Measurements from ENCODE around the gene ADARB1. TPM values are rescaled to one million over a fixed set of nuclear protein-coding genes. Genes with fewer than 3 reads are reported as not detected.

The ADARB1 gene
- polyA plus RNA-seq, 3 donors from 2014 or later = 3.0 to 4.5 (median 3.4) TPM

DNA sequence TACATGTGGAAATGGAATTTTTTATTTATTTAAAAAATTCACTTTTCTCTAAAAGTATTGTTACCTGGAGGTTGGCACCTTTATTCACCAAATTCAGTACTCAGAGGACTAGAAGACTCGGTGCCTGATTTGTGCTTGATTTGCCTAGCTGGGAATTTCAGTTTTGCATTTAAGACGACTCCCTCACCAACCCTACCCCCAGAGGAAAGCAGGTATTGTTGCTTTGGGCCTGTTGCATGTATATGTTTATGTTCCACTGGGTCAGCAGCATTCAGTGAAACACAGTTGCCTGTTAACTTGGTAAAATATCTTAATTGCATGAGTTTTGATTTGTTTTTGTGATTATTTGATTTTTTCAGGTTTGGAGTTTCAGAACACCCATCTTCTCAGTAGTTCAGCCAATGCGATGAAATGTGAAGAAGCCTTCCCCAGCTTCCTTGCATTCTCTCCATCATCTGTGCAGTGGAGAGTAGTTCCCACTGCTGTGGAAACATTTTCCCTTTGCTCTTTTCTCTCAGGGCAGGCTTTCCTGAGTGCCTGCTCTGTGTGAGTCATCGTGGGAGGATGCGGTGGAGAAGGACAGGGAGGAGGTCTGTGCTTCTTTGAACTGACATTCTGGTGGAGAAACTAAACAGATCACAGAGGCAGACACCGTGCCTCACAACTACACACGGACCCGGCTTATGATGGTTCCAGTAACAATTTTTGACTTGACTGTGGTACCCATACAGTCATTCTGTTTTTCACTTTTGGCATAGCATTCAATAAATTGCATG is 6.4 kb downstream of the ADARB1 start:
- H3K36me3 Mint-ChIP-seq = no peaks in the 10 kb centered on the region
- H3K4me3 Mint-ChIP-seq = peak overlapping the region in 1 of 5 donors; percentile 32
- peaks cover 0 to 10% (median 7%) of the 10 kb centered on the region in 3 donors for H3K27me3 Mint-ChIP-seq (ENCODE audit: low read depth in 3 of 3)
- H3K9me3 Mint-ChIP-seq = no peaks in the 10 kb centered on the region
- H3K4me1 Mint-ChIP-seq = peaks cover 74 to 76% of the 10 kb centered on the region in 2 donors
- no peak for DNase-seq
- peak overlapping the region in 5 of 6 donors; percentile 25 to 71 (median 41) for H3K27ac Mint-ChIP-seq

DNA sequence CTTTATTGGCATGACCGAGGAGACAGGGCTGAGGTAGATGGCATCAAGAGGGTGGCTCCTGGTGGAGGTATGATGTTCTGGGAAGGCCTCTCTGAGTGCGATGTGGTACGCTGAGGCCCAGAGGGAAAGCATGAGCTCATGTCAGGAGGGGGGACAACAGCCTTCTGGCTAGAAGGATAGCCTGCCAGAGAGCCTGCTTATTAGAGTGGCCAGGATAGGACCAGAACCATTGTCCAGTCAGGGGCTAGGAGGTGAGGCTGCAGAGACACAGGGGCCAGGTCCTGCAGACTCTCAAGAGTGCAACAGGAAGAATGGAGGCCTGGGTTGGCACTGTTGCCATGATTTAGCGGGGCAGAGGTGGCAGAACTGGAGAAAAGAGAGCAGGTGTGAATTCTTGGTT is 7.3 kb downstream of the ADARB1 start:
- H3K27ac Mint-ChIP-seq = peak overlapping the region in 3 of 6 donors; percentile 22 to 52 (median 25)
- H3K27me3 Mint-ChIP-seq (ENCODE audit: low read depth in 3 of 3) = peaks cover 0 to 9% (median 2%) of the 10 kb centered on the region in 3 donors
- H3K9me3 Mint-ChIP-seq = no peaks in the 10 kb centered on the region
- no peaks in the 10 kb centered on the region for H3K36me3 Mint-ChIP-seq
- H3K4me1 Mint-ChIP-seq = peaks cover 74 to 76% of the 10 kb centered on the region in 2 donors
- DNase-seq = no peak
- H3K4me3 Mint-ChIP-seq = no peak overlapping the region

DNA sequence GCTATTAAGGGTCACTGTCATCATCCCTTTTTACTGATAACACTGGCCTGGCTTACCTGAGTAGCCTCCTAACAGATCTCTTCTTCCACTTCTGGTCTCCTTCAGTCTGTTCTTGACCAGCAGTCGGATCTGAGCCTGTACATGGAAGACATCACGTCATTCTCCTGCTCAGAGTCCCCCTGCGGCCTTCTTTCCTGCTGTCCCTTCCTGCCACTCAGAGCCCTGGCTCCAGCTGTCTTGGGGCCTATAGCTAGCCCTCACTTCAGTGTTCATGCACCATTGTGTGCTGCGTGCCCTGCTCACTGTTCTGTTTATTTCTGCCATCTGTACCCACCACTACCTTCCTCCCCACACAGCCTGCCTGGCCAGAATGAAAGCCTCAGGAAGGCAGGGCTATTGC is 8.4 kb downstream of the ADARB1 start:
- H3K4me1 Mint-ChIP-seq = peaks cover 78 to 81% of the 10 kb centered on the region in 2 donors
- H3K9me3 Mint-ChIP-seq = no peaks in the 10 kb centered on the region
- no peak for DNase-seq
- no peak overlapping the region for H3K4me3 Mint-ChIP-seq
- H3K27ac Mint-ChIP-seq = no peak overlapping the region
- no peaks in the 10 kb centered on the region for H3K36me3 Mint-ChIP-seq
- peaks cover 0 to 9% (median 2%) of the 10 kb centered on the region in 3 donors for H3K27me3 Mint-ChIP-seq (ENCODE audit: low read depth in 3 of 3)

DNA sequence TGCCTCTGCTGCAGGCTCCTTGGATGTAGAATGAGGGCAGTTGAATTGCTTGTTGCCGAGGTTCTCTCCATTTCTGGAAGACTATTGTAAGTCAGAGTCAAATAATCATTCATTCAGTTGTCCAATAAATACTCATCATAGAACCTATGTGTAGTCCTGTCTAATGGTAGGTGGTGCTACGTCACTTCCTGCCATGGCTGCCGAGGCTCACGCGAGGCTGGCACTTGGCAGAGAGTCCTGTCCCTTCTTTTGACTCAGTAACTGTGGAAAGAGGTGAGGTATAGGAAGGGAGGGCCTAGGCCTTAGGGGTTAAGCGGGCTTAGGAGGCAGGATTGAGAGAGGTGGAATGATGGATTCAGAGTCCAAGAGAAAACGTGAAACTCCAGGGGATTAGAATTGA is 9.7 kb downstream of the ADARB1 start:
- Mint-ChIP-seq H3K4me1 (peaks cover 68 to 74% of the 10 kb centered on the region in 2 donors), H3K9me3 (no peaks in the 10 kb centered on the region), H3K36me3 (no peaks in the 10 kb centered on the region), H3K27me3 (ENCODE audit: low read depth in 3 of 3) (peaks cover 0 to 6% (median 0%) of the 10 kb centered on the region in 3 donors), H3K27ac (no peak overlapping the region), H3K4me3 (peak overlapping the region in 2 of 5 donors; percentile 5 to 13)
- DNase-seq = no peak

DNA sequence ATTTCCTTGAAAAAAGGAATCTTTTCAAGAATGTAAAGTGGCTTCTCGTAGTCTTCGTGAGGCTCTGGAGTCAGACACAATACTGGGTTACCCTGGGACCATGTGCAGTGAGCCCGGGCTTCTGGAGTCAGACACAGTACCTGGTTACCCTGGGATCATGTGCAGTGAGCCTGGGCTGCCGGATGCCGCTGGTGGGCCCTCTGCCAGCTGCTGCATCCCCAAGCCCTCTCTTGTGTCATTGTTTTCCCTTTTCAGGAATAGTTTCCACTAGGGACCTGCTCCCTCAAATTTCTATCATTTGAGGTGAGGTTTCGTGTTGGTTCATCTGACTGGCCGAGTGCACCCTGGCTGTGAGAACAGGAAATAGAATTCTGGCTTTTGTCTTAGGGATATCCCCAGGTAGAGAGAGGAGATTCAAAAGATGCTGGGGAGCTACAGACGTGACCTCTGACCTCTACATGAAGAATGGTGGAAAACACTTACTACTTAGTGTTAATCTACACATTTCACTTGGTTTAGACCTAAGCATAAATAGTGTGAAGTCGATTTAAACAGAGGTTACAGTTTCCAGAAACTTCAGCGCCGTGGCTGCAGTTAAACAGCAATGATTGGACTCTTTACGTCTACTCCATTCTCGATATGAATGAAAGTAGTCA is 10.6 kb downstream of the ADARB1 start:
- H3K27me3 Mint-ChIP-seq (ENCODE audit: low read depth in 3 of 3) = peaks cover 0 to 3% (median 3%) of the 10 kb centered on the region in 3 donors
- H3K4me1 Mint-ChIP-seq = peaks cover 60 to 66% of the 10 kb centered on the region in 2 donors
- DNase-seq = no peak
- no peaks in the 10 kb centered on the region for H3K36me3 Mint-ChIP-seq
- no peak overlapping the region for H3K4me3 Mint-ChIP-seq
- peak overlapping the region in 1 of 6 donors; percentile 14 for H3K27ac Mint-ChIP-seq
- no peaks in the 10 kb centered on the region for H3K9me3 Mint-ChIP-seq

DNA sequence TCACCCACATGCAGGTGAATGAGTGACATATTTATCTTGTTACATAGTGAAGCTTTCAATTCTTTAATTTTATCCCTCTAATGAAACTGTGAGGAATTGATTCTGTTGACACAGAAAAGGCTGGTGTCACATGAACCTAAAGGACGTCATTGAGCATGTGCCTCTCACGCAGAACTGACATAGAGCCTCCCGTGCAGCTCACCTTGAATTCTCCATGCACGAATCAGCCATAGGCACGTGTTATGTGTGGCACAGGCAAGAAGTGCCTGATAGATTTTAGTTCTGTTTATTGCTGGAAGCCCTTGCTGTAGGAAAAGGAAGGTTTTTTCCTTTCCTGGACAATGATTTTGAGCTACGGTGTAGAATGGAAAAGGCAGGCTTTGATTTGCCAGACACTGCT is 11.3 kb downstream of the ADARB1 start:
- Mint-ChIP-seq H3K27me3 (ENCODE audit: low read depth in 3 of 3) (peaks cover 0 to 5% (median 4%) of the 10 kb centered on the region in 3 donors), H3K36me3 (no peaks in the 10 kb centered on the region), H3K4me3 (no peak overlapping the region), H3K27ac (no peak overlapping the region), H3K9me3 (no peaks in the 10 kb centered on the region), H3K4me1 (peaks cover 53 to 61% of the 10 kb centered on the region in 2 donors)
- no peak for DNase-seq

DNA sequence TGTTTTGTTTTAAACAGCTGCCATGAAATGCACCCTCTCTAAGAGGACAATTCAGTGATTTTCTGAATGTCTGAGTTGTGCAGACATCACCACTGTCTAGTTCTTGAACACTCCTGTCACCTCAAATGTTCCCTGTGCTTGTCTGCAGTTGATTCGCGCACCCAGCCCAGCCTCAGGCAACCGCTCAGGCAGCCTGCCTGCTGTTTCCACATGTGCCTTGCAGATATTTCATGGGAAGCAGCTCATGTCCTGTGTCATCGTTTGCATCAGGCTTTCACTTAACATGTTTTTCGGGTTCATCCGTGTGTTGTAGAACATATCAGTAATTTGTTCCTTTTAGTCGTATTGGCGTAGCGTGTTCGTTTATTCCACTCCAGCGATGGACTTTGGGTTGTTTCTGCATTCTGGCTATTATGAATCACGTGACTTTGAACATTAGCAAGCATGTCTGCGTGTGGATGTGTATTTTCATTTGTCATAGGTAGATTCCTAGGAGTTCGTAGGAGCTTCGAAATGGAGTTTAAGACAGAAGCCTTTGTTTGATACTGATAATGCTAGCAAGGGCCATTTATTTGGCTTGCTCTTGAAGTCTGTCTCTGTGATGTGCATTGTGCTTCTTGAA is 12.1 kb downstream of the ADARB1 start:
- Mint-ChIP-seq H3K27ac (no peak overlapping the region), H3K36me3 (no peaks in the 10 kb centered on the region), H3K4me3 (peak overlapping the region in 4 of 5 donors; percentile 47 to 71 (median 61)), H3K4me1 (peaks cover 45 to 55% of the 10 kb centered on the region in 2 donors), H3K27me3 (ENCODE audit: low read depth in 3 of 3) (peaks cover 0 to 5% (median 4%) of the 10 kb centered on the region in 3 donors), H3K9me3 (no peaks in the 10 kb centered on the region)
- DNase-seq = no peak

DNA sequence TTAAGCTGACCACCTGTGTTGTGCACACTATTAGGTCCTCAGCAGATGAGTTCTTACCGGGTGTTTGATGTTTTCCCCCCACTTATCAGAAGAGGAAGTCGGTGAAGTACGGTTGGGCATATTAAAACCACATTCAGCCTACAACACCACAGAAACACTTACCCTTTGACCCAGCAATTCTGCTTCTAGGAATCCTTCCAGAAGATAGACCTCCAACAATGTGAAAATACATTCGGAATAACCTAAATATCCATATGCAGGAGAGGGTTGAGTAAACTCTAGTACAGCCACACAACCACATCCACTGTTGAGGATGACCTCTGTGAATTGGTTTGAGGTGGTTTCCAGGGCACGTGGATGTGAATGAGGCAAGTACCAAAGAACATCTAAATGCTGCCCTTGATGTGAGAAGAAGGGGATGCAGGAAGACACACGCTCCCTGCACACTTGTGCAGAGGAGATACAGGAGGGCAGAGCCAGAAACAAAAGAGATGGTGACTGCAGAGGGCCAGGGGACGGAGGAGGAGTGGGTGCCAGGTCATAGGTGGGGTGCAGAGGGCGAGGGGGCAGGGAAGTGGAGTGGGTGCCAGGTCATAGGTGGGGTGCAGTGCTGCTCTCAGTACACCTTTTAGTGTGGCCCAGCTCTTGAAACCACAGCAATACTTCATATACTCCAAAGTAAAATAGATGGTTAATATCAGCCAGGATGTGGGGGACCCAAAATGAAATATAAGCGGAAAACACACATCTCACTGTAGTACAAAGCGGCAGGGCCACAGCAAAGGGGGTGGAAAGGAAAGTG is 12.8 kb downstream of the ADARB1 start:
- Mint-ChIP-seq H3K36me3 (no peaks in the 10 kb centered on the region), H3K4me1 (peaks cover 41 to 50% of the 10 kb centered on the region in 2 donors), H3K9me3 (no peaks in the 10 kb centered on the region), H3K27ac (peak overlapping the region; percentile 8 to 61 (median 14)), H3K27me3 (ENCODE audit: low read depth in 3 of 3) (peaks cover 0 to 5% (median 4%) of the 10 kb centered on the region in 3 donors), H3K4me3 (peak overlapping the region; percentile 20 to 71 (median 55))
- DNase-seq = peak; percentile 18 to 34 (median 19)

DNA sequence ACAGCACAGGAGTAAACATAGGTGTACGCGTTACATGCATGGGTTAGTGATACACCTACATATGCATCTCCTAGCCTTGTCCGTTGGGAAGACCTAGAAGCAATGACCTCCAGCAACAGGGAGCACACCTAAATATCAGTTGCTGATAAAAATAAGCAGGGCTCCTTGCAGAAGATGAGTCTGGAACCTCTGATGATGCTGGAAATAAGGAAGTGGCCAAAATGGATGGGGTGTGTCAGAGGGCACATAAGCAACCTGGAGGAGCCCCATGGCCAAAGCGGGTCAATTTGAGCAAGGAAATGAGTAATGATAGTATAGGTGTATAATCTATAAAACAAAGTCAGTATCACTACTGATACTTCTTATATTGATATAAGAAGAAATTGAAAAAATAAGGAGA is 13.7 kb downstream of the ADARB1 start:
- H3K9me3 Mint-ChIP-seq = no peaks in the 10 kb centered on the region
- no peaks in the 10 kb centered on the region for H3K36me3 Mint-ChIP-seq
- peaks cover 0 to 5% (median 4%) of the 10 kb centered on the region in 3 donors for H3K27me3 Mint-ChIP-seq (ENCODE audit: low read depth in 3 of 3)
- no peak overlapping the region for H3K4me3 Mint-ChIP-seq
- no peak overlapping the region for H3K27ac Mint-ChIP-seq
- DNase-seq = no peak
- H3K4me1 Mint-ChIP-seq = peaks cover 48 to 54% of the 10 kb centered on the region in 2 donors

DNA sequence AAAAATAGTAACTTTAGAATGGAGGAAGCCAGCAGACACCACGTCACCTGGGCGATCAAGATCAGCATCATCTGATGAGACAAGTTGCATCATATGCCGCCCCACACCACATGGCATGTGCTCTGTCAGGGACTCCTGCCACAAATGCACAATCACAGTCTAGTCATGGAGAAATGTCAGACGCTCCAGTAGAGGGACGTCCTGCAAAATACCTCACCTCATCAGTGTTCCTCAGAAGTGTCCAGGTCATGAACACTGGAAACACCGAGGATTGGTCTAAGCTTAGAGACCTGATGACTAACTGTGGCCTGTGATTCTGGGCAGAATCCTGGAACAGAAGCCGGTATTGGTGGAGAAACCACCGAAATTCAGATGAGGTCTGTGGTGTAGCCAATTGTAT is 14.3 kb downstream of the ADARB1 start:
- Mint-ChIP-seq H3K4me3 (no peak overlapping the region), H3K9me3 (no peaks in the 10 kb centered on the region), H3K4me1 (peaks cover 54 to 59% of the 10 kb centered on the region in 2 donors), H3K27me3 (ENCODE audit: low read depth in 3 of 3) (peaks cover 0 to 6% (median 5%) of the 10 kb centered on the region in 3 donors), H3K36me3 (no peaks in the 10 kb centered on the region), H3K27ac (no peak overlapping the region)
- no peak for DNase-seq

DNA sequence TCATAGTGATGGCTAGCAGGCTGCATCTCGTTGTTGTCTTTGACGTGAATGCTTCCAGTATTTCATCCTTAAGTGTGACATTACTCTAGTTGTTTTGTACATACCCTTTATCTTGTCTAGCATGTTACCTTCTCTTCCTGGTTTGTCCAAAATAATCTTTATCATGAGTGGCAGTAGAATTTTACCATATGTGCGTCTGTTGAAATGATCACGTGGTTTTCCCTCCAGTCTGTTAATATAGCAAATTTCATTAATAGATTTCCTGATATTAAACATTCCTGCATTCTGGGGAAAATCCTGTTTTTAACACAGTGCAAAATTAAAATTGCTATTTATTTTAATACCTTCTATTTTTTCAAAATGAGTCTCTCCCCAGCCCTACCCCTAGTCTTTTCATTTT is 15.6 kb downstream of the ADARB1 start:
- Mint-ChIP-seq H3K36me3 (no peaks in the 10 kb centered on the region), H3K9me3 (no peaks in the 10 kb centered on the region), H3K4me3 (no peak overlapping the region), H3K27me3 (ENCODE audit: low read depth in 3 of 3) (peaks cover 0 to 6% (median 5%) of the 10 kb centered on the region in 3 donors), H3K27ac (no peak overlapping the region), H3K4me1 (peaks cover 55 to 59% of the 10 kb centered on the region in 2 donors)
- DNase-seq = no peak

DNA sequence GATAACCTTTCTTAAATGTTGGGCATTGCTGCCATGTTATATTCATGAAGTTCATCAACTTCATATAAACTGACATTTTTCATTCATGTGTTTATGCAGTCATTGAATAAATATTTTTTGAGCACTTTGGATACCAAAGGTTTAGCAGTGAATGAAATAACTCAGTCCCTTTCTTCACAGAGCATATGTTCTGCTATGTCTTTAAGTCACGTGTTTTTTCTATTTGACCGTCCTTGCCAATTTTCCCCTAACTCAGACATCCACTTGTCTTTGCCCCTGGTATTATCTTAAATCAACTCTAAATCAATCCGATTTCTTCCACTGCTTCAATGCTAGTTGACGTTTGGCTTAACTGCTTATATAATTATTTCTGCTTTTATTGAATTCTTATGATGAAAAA is 16.6 kb downstream of the ADARB1 start:
- H3K4me3 Mint-ChIP-seq = no peak overlapping the region
- no peak for DNase-seq
- no peaks in the 10 kb centered on the region for H3K36me3 Mint-ChIP-seq
- peaks cover 0 to 7% (median 4%) of the 10 kb centered on the region in 3 donors for H3K27me3 Mint-ChIP-seq (ENCODE audit: low read depth in 3 of 3)
- H3K4me1 Mint-ChIP-seq = peaks cover 48 to 52% of the 10 kb centered on the region in 2 donors
- no peaks in the 10 kb centered on the region for H3K9me3 Mint-ChIP-seq
- H3K27ac Mint-ChIP-seq = peak overlapping the region in 1 of 6 donors; percentile 73

DNA sequence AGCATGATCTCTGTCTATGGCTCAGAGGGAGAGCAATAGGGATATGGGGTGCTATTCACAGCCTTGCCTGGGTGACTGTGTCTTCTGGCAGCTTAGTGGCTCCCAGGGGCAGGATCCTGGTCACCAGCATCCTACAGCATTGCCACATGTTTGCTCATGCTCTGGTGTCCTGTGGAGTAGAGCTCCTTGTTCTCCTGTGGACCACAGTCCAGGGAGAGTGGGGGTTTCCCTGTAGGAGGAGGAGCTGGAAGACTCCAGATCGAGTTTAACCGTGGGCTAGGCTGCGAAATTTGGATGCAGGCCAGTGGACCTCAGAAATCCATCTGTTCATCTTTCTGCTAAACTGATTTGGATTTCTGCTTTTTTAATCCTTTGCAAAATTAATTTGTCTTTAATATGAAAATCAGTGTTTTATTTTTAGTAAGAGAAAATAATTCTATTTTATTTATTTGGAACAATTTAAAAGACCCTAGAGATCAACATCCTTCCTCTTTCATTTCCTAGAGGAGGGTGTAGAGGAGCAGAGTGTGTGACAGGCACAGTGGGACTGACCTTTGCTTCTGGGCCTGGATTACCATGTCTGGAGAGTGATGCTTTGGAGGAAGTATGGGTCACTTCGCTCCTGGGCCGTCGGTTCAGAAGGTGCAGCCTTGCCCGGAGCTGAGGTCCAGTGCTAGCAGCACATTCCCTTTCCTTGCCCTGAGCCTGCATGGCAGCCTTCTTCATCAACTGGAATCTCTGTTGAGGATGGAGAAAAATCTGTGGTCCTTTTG is 17.4 kb downstream of the ADARB1 start:
- H3K4me1 Mint-ChIP-seq = peaks cover 41 to 44% of the 10 kb centered on the region in 2 donors
- H3K27ac Mint-ChIP-seq = no peak overlapping the region
- H3K9me3 Mint-ChIP-seq = no peaks in the 10 kb centered on the region
- peaks cover 0 to 7% (median 4%) of the 10 kb centered on the region in 3 donors for H3K27me3 Mint-ChIP-seq (ENCODE audit: low read depth in 3 of 3)
- no peak for DNase-seq
- no peaks in the 10 kb centered on the region for H3K36me3 Mint-ChIP-seq
- H3K4me3 Mint-ChIP-seq = no peak overlapping the region

All from immature natural killer cell (primary cell).